Body of pancreas (tissue), 4 donors: ENCODE data around the gene TENM3. TPM values are rescaled to one million over a fixed set of nuclear protein-coding genes. Genes with fewer than 3 reads are reported as not detected.

Source experiments
- ATAC-seq: fragments of 150-250 bp; one replicate; pipeline ENCODE4 v1.9.1; 2016
- DNase-seq, 4 donors: peaks; one replicate each; pipeline ENCODE4 v3.0.0-alpha.2; 2019
- H3K27ac ChIP-seq, 4 donors: fragments of 200-600 bp; sonication (generic); 1 replicate in 3 of 4; 2 replicates in 1 of 4; pipeline versions ENCODE4 v1.5.1 to v1.6.1; 2016 to 2019; ENCODE audit warnings: mild to moderate bottlenecking in 1 of 4, mixed read lengths in 1 of 4, moderate library complexity in 1 of 4
- H3K27me3 ChIP-seq, 2 donors: fragments of 200-600 bp; sonication (generic); one replicate each; pipeline ENCODE4 v1.6.0; 2016; ENCODE audit warnings: mild to moderate bottlenecking in 1 of 2
- H3K36me3 ChIP-seq, 2 donors: fragments of 200-600 bp; sonication (generic); replicated peaks in 1 of 2; 2 replicates each; pipeline ENCODE4 v1.5.1; 2016; ENCODE audit warnings: low read depth in 2 of 2; ENCODE audit not compliant: insufficient read depth in 1 of 2
- H3K4me1 ChIP-seq: fragments of 200-600 bp; sonication (generic); one replicate; pipeline ENCODE4 v1.6.0; 2016
- H3K4me3 ChIP-seq, 2 donors: fragments of 200-600 bp; sonication (generic); 1 replicate in 1 of 2; 2 replicates in 1 of 2; pipeline ENCODE4 v1.5.1; 2016 to 2019
- H3K9me3 ChIP-seq, 3 donors: fragments of 200-600 bp; sonication (generic); 1 replicate in 2 of 3; 2 replicates in 1 of 3; pipeline ENCODE4 v1.5.1; 2016
- POLR2A ChIP-seq, 3 donors: fragments of 450-650 bp; IDR thresholded peaks; one replicate each; pipeline ENCODE4 v1.6.1; 2016; ENCODE audit warnings: antibody characterized with exemption in 3 of 3, mild to moderate bottlenecking in 2 of 3
- WGBS, 2 donors: methylation state at CpG; one replicate each; pipeline ENCODE4 v1.1.5; 2017; 5-methylcytosine and 5-hydroxymethylcytosine counted together
- intact Hi-C: fragments of 100-400 bp; cut with DNase I; formaldehyde crosslinking; loops from one replicate; pipeline ENCODE4 v1.15.1; 2023
- total RNA-seq, 2 donors: library from RNA; depleted of rRNA; stranded (reverse); fragments of >200 nt; gene quantifications; one replicate each; pipeline ENCODE4 v1.1.0, GENCODE V29; 2016
- TF ChIP-seq, protein P1 (sequence below), 7 experiments: fragments of 450-650 bp in 4 of 7; fragments of 200-600 bp in 3 of 7; sonication (generic) in 3 of 7; IDR thresholded peaks; one replicate each; pipeline ENCODE4 v1.5.1; 2016 to 2019; ENCODE audit warnings: antibody characterized with exemption in 7 of 7

Gene TENM3
- total RNA-seq, 2 donors from 2014 or later: 2.3 to 9.6 TPM

DNA sequence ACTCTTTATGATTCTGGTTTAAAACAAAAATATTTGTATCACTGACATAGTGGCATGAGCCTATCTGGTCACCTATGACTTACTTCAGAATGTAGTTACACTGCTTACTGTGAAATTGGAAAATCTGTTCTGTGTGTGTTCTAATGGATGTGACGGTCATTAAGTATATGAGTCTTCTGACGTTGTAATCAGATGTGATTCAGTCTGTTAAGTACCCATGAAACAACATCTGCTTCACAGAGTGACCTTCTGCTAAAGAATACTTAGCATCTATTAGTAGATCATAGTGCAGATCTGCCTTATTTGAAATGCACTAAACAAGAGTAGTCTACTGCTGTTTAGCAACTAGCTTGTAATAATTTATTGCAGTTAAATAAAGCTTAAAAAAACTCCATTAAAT, 356.9 kb downstream of the TENM3 start:
- no peaks in the 10 kb centered on the region for H3K27me3 ChIP-seq
- no peak overlapping the region for H3K4me3 ChIP-seq
- TF ChIP-seq, protein P1, sequence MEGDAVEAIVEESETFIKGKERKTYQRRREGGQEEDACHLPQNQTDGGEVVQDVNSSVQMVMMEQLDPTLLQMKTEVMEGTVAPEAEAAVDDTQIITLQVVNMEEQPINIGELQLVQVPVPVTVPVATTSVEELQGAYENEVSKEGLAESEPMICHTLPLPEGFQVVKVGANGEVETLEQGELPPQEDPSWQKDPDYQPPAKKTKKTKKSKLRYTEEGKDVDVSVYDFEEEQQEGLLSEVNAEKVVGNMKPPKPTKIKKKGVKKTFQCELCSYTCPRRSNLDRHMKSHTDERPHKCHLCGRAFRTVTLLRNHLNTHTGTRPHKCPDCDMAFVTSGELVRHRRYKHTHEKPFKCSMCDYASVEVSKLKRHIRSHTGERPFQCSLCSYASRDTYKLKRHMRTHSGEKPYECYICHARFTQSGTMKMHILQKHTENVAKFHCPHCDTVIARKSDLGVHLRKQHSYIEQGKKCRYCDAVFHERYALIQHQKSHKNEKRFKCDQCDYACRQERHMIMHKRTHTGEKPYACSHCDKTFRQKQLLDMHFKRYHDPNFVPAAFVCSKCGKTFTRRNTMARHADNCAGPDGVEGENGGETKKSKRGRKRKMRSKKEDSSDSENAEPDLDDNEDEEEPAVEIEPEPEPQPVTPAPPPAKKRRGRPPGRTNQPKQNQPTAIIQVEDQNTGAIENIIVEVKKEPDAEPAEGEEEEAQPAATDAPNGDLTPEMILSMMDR (IDR thresholded peaks at IDR 0.05): no peak
- no peak for TF ChIP-seq POLR2A (IDR thresholded peaks at IDR 0.05)
- no peaks in the 10 kb centered on the region for H3K36me3 ChIP-seq
- WGBS, 2 donors: 64 to 77% methylated on average over 2 of the region's 2 CpGs
- ATAC-seq (no peak), DNase-seq (no peak)
- intact Hi-C loops: no loop called here
- no peaks in the 10 kb centered on the region for H3K4me1 ChIP-seq
- H3K9me3 ChIP-seq: no peaks in the 10 kb centered on the region
- H3K27ac ChIP-seq: no peak overlapping the region

DNA sequence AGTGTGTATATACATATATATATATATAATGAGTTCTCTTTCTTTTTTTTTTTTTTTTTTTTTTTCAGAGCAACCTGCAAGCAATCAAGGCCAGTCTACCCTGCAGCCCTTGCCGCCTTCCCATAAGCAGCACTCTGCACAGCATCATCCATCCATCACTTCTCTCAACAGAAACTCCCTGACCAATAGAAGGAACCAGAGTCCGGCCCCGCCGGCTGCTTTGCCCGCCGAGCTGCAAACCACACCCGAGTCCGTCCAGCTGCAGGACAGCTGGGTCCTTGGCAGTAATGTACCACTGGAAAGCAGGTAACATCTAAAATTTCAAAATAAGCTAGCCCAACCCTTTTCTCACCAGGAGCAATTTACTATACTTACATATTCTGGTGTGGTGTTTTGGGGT, 357.7 kb downstream of the TENM3 start:
- TF ChIP-seq POLR2A (IDR thresholded peaks at IDR 0.05): no peak
- TF ChIP-seq, protein P1 (IDR thresholded peaks at IDR 0.05): no peak
- no peaks in the 10 kb centered on the region for H3K36me3 ChIP-seq
- no peak overlapping the region for H3K4me3 ChIP-seq
- H3K27me3 ChIP-seq: no peaks in the 10 kb centered on the region
- intact Hi-C loops: no loop called here
- H3K9me3 ChIP-seq: no peaks in the 10 kb centered on the region
- no peak for ATAC-seq
- no peak overlapping the region for H3K27ac ChIP-seq
- 69 to 83% methylated on average over 8 of the region's 8 CpGs for WGBS, 2 donors
- DNase-seq: no peak
- no peaks in the 10 kb centered on the region for H3K4me1 ChIP-seq

DNA sequence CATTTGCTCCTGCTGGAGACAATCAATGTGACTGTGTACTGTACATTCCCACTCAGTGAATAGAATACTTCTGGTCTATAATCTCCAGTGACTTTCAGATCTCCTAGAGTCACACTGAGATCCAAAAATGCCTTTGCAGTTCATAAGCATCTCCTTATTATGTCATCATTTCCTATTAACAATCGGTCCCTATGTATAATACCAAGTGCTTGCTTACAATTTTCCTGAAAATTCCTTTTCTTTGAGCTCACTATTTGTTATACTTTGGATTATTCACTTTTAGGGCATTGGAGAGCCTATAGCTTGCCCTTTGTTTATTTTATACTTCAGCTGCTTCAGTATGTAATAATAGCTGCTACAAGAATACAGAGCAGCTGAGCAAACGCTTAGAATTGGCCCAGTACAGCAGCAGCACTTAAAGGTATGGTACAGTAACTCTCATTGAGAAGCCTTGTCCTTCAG, 361.0 kb downstream of the TENM3 start:
- no peak for ATAC-seq
- WGBS, 2 donors: 59 to 60% methylated on average over 2 of the region's 2 CpGs
- TF ChIP-seq POLR2A (IDR thresholded peaks at IDR 0.05): no peak
- TF ChIP-seq, protein P1 (IDR thresholded peaks at IDR 0.05): no peak
- Histone ChIP-seq H3K4me1 (no peaks in the 10 kb centered on the region), H3K9me3 (no peaks in the 10 kb centered on the region), H3K4me3 (no peak overlapping the region), H3K36me3 (no peaks in the 10 kb centered on the region), H3K27ac (no peak overlapping the region), H3K27me3 (no peaks in the 10 kb centered on the region)
- intact Hi-C loops: no loop called here
- no peak for DNase-seq

DNA sequence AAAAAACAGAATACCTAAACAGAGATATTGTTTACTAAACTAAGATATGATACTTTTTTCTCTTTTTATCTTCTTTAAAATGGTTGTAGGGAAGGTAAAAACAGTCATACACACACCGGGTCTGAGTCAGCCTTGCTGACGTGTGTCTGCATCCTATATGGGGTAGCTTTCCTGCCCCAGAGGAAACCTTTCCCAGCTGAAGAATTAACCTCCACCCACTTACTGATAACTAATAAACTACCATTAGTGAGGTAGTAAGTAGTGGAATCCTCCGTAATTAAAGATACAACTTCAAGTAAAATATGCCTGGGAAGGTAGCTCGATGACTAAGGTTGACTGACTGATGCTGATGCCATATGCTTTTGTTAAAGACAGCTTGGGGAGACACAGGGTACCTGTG, 361.8 kb downstream of the TENM3 start:
- no peak overlapping the region for H3K27ac ChIP-seq
- 90 to 94% methylated on average over 4 of the region's 4 CpGs for WGBS, 2 donors
- H3K4me3 ChIP-seq: no peak overlapping the region
- no peaks in the 10 kb centered on the region for H3K36me3 ChIP-seq
- no peaks in the 10 kb centered on the region for H3K9me3 ChIP-seq
- DNase-seq (no peak), ATAC-seq (no peak)
- TF ChIP-seq, protein P1 (IDR thresholded peaks at IDR 0.05): no peak
- TF ChIP-seq POLR2A (IDR thresholded peaks at IDR 0.05): no peak
- no peaks in the 10 kb centered on the region for H3K27me3 ChIP-seq
- H3K4me1 ChIP-seq: no peaks in the 10 kb centered on the region
- intact Hi-C loops: no loop called here

DNA sequence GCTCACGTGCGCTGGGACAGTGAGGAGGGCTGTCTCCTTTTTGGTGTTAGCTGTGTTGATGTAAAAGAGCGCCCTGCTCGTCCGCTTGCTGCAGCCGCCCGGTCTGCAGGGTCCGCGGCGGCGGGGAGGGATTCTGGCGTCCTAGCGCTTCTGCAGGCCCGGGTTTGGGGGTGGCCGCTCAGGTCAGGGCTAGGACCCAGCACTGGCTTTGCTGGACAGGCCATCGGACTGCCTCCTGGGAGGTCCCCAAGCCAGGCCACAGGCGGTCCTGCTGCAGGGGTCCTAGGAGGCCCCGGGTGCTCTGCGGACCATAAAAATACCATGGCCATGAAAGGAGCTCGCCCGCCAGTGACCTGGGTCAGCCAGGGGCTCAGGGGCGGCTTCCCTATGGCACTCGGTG, 365.3 kb downstream of the TENM3 start:
- Histone ChIP-seq H3K4me3 (no peak overlapping the region), H3K27ac (no peak overlapping the region), H3K36me3 (no peaks in the 10 kb centered on the region), H3K4me1 (no peaks in the 10 kb centered on the region), H3K27me3 (no peaks in the 10 kb centered on the region), H3K9me3 (no peaks in the 10 kb centered on the region)
- TF ChIP-seq POLR2A (IDR thresholded peaks at IDR 0.05): no peak
- TF ChIP-seq, protein P1 (IDR thresholded peaks at IDR 0.05): no peak
- intact Hi-C loops: no loop called here
- 96 to 97% methylated on average over 12 to 23 of the region's 23 CpGs for WGBS, 2 donors
- DNase-seq: no peak
- ATAC-seq: no peak
